Fibroblast of skin of abdomen (primary cell): ENCODE measurements around the gene CMBL.
"Not testable (repeated sequence)": the region's sequence is repeated elsewhere in the genome, so short reads cannot be mapped to it uniquely, and the experiment has no call there.

Source experiments
- DNase-seq: peaks from one replicate; pipeline ENCODE4 v3.0.0-alpha.2; 2013

The CMBL gene

DNA sequence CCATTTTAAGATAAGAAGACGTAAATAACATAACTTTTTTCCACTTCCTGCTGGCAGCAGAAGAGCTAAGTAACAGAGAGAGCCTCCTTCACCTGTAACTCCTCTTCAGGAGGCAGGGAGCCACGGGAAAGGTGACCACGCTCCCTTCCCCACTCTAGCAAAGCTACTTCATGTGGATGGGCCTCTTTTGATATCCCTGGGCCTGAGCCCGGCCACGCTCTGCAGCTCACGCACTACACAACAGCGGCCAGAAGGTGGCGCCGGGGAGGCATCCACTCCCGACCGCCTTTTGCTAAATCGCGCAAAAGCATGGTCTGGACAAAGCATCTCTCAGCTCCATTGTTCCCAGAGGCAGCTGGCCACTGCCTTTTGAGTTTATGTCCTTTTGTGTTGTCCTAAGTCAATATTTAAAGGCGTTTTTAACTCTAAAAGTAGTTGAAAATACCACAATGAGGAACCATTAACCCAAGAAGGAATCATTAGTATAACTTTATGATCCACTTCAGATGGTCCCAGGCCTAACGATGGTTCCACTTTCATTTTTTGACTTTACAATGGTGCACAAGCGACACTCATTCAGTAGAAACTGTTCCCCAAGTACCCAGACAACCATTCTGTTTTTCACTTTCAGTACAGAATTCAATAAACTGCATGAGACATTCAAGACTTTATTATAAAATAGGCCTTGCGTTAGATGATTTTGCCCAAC lies 23.6 kb downstream of the CMBL start:
- peak; percentile 73 for DNase-seq

DNA sequence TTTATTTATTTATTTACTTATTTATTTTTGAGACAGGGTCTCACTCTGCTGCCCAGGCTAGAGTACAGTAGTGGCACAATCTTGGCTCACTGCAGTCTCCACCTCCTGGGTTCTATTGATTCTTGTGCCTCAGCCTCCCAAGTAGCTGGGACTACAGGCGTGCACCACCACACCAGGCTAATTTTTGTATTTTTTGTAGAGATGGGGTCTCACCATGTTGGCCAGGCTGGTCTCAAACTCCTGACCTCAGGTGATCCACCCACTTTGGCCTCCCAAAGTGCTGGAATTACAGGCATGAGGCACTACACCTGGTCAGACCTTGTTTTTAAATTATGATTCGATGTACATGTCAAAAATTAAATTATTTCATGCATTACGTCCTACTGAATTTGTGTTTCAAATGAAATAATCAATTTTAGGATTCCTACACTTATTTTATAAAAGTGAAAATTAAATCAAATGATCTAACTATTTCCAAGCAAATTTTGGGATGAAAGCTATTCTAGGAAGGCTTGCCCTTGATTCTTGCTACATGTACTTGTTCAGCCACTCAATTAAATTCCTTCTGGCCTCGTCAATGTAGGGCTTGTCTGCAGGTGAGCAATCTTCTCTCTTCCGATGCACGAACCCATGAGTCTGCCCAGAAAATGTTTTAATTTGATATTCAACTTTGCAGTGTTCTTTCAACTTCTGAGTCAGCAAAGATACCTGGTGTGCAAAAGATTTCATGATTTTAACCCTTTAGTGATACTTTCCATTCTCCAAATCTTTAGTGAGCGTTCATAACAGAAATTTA lies 27.6 kb downstream of the CMBL start:
- no peak for DNase-seq

DNA sequence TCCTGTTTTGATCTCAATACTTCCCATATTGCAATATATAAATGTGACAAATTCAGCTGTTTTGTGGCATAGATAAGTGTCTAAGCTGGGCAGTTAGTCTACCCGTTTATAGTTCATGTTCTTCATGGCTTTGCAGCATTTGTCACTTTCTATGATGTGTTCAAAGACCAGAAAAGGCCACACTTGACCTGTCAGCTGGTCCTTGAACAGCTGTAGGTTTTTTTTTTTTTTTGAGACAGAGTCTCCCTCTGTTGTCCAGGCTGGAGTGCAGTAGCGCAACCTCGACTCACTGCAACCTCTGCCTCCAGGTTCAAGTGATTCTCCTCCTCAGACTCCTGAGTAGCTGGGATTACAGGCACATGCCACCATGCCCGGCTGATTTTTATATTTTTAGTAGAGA lies 28.4 kb downstream of the CMBL start:
- DNase-seq = no peak

DNA sequence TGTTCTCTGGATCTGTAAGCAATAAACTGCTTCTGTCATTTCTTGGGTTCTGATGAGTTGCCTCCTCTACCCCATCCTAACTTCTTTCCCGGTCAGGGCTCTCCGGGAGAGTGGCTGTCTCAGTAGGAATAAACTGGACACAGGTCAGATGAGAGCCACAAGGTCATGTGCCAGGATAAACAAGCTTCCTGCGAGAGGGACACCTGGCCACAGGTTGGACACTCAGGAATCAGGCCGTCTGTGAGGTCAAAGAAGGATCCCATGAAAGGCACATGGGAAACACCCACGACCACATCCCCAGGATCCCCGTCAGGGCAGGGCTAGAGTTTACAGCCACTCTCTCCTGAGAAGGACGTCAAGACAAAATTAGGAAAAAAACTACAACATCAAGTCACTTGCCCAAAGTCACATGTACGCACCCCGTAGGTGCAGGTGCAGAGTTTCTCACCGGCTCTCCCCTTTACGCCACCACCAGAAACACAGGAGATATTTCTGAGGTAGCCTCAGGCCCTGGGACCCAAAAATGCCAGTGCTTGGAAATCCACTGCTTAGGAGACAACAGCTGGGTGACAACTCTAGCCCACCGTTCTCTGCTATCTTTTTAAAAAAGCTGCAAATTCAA lies 28.9 kb downstream of the CMBL start:
- no peak for DNase-seq

DNA sequence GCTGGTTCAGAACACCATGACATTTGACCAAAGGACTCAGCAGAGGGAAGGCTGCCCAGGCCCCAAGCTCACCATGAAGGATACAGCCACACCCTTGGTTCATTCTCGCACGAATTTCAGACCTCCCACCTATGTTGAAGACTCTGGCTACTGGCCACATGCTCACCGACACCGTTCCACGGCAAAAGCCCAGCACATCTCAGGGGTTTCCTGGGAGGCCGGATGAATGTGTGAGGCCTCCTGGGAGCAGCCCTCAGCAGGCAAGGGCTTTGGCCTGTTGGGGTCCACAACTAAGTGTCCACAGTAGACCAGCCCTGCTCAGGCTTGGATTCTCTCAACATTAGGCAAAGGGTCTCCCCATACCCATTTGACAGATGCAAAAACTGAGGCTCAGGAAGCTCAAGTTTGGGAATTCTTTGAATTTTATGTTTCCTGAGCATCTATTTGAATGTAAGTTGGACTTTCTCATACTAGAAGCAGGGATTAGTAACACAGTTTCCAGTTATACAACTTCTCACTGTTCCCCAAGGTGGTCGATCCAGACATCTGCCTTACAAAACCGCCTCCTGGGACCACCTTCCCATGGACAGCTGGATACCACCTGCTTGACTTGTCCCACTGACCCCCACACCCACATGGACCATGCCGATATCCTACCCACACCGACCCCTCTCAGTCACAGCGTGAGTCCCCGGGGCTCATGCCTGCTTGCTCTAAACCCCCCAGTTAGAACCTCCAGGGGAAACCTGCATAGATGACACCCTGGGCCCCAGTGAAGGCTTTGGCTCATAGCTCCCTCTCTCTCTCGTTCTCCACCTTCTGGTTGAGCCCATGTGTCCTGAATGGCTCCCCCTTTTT lies 29.7 kb downstream of the CMBL start:
- DNase-seq = no peak

DNA sequence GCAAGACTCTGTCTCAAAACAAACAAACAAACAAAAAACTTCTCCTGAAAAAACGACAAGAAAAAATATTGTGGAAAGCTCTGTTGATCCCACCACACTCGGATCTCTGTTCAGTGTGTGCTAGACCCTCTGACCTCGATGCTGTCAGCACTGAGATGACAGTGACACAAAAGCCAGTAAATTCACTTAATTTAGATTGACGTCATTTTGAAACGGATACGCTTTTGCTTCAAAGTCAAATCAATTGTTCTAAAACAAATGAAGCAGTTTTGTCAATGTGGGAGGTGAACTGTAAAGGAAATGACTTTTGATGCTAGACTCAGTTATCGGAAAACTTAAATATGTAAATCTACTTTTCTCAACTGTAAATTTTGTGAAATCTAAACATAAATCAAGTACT lies 31.0 kb downstream of the CMBL start:
- no peak for DNase-seq

DNA sequence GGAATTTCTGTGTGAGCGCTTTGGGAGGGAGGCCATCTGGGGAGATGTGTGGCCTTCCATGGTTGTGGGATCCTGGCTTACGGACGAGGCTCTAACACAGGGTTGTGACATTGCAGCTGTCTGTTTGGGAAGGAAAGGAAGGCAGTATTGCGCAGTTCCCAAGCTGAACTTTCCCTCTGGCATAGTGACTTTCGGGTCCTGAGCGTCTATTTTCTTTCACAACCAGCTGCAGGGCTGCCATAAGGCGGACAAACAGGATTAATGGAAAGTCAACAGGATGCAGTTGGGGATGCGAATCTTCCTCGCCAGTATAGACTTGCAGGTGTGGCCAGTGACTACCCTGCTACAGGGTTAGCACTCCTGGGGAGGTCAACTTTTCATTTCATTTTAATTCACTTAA lies 31.7 kb downstream of the CMBL start:
- no peak for DNase-seq

DNA sequence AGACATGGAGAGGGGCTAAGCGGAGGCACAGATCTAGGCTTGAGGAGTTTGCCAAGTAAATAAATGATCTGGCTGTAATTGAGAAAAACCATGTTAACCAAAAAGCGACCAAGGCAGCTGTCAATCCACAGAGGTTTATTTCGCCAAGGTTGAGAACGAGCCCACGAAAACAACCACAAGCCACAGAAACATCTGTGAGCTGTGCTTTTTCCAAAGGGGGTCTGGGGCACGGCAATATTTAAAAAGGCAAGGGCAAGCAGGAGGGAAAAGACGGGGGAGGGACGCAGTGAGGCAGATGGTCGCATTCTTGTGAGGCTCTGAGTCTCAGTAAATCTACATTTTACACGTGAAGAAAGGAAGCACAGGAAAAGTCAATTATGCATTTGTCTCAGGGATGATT lies 32.2 kb downstream of the CMBL start:
- no peak for DNase-seq

DNA sequence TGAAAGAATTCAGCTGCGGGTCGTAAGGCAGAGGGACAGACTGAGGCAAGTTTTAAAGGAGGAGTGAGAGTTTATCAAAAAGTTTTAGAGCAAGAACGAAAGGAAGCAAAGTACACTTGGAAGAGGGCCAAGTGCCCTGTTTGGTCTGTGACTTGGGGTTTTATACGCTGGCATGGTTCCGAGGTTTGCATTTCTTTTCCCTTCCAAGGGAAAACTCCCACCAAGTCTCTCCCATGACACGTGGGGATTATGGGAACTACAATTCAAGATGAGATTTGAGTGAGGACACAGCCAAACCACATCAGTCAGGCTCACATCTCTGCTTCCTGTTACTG lies 34.9 kb downstream of the CMBL start:
- not testable (repeated sequence) for DNase-seq

DNA sequence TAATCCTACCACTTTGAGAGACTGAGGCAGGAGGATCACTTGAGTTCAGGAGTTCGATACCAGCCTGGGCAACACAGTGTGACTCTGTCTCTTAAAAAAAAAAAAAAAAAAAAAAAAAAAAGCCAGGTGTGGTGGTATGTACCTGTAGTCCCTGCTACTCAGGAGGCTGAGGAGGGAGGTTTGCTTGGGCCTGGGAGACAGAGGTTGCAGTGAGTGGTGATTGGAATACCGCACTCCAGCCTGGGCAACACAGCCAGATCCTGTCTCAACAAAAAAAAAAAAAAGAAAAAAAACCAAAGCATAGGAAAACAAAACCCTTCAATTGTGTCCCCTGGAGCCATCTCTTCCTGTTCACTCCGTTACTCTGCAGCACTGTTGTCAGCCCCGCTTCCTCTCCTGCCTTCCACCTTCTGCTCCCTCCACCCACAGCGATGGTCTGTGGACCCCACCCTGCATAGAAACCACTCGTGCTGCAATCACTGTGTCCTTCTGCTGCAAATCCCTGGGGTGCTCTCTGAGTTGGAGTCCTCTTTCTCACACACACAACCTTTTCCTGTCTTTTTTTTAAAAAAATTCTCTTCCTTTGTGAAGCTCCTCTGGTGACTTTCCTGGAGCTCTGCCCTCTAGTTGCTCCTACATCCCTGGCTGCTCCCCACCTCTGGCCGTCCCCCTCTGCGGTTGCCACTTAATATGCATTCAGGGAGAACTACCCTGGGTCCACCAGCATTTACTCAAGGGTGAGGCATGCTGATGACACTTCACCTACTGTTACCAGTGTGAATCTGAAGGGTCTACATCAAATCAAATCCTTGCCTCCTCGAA lies 35.4 kb downstream of the CMBL start:
- DNase-seq = no peak

DNA sequence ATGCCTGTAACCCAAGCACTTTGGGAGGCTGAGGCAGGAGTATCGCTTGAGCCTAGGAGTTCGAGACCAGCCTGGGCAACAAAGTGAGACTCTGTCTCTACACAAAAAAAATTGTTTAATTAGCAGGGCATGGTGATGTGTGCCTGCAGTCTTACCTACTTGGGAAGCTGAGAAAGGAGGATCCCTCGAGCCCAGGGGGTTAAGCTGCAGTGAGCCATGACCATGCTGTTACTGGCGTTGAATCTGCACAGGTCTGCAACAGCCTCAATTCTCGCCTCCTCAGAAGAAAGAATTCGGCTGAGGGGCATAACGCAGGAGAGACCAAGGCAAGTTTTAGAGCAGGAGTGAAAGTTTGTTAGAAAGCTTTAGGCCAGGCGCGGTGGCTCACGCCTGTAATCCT lies 39.6 kb downstream of the CMBL start:
- no peak for DNase-seq

DNA sequence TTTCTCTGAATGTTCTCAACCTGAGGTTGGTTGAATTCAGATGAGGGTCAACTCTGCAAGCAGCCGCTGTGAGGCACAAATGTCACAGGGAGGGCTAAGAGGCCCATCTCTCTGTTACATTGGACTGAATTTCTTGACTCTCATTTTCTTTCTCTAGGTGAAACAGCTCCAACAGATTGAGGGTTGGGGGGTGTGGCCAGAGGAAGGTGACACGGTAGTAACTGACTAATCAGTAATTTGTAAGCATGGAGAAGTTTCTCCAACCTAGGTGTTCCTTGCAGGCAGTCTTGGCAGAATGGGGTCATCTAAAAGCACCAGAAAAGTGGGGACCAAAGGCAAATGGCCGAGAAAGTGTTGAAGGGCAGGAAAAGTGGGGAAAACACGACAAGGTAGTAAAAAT lies 40.9 kb downstream of the CMBL start:
- DNase-seq = no peak

DNA sequence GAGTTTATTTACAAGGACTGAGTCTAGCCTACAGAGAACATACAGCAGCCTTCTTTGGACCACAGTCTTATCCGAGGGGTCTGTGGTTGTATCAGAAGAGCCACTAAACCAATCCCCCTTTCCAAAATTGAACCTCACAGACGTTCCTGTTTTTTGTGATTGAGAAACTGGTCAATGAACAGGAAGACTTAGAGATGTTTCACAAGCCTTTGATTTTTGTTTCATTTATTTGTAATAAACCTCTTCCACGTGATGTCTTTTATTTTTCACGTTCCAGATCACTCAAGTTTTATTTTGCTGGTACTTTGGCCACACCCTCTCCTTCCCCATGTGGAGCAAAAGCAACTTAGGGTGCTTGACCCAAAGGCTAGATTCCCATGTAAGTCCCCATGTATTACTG lies 41.6 kb downstream of the CMBL start:
- no peak for DNase-seq

DNA sequence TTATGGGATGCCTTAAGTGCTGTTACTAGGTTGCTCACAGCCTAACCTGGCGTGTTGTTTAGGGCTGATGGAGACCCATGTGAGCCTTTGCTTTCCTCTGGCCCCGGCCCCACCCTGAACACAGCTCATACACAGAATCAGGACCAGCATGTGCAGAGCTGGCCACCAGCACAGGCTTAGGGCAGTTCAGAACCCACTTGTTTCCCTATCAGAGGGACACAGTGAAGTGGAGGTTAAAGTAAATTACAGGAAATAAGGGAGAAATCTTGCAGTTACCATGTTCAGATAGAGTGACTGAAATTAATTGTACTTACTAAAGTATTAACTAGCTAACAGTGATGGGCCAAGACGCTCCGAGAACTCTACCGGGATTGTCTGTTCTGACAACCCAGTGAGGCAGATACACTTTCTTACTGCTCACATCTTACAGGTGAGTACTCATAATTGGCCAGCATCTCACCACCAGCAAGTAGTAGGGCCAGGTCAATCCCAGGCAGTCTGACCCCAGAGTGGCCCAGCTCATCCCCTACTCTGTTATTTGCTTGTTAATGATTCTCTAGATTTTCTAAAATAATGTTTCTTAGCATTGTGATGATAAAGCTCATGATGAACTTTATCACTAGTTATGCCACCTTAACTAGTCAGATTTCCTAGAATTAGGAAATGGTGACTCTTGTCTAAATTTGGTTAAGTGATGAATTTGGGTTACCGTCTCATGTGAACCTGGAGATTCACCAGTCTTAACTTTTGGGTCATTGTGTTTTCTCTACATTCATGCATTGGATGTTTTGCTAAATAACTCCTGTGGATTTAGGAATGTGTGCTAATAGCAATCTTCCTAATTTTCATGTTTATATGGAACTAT lies 42.2 kb downstream of the CMBL start:
- DNase-seq = no peak

DNA sequence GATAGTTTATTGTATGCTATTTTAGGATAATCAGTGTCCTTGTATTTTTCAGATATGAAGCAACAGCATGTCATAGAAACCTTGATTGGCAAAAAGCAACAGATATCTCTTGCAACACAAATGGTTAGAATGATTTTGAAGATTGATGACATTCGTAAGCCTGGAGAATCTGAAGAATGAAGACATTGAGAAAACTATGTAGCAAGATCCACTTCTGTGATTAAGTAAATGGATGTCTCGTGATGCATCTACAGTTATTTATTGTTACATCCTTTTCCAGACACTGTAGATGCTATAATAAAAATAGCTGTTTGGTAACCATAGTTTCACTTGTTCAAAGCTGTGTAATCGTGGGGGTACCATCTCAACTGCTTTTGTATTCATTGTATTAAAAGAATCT lies 43.1 kb downstream of the CMBL start:
- peak; percentile 59 for DNase-seq

DNA sequence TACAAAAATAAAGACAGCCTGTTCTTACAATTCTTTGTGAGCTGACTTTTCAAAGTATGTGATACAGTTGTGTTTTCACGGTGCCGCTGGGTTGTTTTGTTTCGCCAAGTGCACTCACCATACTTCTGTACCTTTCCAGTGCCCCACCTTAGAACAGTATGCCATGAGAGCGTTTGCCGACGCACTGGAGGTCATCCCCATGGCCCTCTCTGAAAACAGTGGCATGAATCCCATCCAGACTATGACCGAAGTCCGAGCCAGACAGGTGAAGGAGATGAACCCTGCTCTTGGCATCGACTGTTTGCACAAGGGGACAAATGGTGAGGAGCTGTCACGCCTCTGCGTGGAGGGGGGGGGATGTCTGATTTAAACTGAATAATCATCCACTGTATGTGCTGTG lies 44.7 kb downstream of the CMBL start:
- no peak for DNase-seq

DNA sequence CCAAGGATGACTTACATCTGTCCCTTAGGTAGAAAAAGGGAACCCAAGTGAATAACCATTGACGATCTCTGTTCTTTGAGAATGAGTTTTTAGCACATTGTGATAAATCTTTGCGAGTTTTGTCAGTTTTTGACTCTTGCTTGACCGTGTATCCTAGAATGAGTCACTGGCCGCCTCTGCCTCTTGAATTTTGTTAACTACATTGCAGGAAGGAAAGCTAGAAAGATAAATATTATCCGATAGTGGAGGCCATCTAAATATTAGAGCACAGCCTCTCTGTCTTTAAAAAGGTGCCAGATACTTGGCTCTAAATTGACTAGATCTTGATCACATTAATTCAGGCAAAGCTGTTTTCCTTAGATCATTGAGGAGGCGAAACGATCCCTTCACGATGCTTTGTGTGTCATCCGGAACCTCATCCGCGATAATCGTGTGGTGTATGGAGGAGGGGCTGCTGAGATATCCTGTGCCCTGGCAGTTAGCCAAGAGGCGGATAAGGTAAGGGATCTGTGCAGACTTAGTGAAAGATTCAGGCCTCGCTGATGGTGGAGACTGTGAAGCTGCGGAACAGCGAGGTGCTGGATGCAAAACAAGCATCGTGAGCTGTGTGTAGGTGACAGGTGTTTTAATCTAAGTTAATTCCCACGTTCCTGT lies 45.5 kb downstream of the CMBL start:
- DNase-seq = no peak

DNA sequence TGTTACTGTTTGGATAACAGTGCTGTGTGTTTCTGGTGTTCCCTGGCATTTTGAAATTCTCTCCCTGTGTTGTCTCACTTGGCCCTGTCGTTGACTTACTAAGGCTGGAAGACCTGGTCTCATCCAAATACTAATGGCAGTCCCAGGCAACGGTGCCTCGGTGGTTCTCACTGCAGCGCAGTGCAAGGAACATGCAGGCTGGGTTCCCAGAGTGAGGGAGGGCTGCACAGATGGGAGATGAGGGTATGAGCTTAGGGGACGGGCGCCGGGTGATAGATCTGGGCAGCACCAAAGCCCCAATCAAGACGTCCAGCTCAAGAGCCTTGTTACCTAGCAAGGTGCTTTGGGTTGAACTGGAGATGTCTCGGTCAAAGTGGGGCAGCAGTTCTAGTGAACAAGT lies 46.6 kb downstream of the CMBL start:
- DNase-seq = no peak

DNA sequence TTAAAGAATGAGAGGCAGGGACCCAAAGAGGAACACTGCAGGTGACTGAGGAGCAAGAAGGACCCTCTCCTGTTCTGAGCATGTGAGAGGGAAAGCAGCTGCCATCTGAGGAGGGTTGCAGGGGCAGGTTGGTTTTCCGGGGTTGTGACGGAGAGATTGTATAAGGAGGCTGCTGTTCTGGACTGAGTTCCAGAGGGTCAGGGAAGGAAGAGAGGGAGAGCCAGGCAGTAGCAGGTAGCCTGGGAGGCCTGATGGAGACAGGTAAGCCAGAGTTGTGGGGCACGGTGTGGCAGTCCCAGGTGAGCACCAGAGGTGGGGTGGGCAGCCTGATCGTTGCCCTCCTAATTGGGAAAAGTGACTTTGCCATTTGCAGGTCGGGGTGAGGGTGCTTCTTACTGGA lies 47.8 kb downstream of the CMBL start:
- no peak for DNase-seq

DNA sequence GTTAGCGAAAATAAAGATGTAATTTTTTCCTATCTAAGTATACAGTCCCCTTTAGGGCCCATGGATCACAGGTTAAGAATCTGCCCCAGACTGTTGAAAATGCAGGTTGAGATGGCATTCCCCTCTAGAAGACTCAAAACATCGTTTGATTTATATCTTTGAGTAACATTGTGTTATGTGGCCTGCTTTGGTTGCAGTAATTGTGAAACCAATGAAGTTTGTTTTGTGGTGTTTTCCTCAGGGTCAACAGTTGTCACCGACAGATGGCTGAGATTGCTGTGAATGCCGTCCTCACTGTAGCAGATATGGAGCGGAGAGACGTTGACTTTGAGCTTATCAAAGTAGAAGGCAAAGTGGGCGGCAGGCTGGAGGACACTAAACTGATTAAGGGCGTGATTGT lies 49.8 kb downstream of the CMBL start:
- DNase-seq = no peak

DNA sequence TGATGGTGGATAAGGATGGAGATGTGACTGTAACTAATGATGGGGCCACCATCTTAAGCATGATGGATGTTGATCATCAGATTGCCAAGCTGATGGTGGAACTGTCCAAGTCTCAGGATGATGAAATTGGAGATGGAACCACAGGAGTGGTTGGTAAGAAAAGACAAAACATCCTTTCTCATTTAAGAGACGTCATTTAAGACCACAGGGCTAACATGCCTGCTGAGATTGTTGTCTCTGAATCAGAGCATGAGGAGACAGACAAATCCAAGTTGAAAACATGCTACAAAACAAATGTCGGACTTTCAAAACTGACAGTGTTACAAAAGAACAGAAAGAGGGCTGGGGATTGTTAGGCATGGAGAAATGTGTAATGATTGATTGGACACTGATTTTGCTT lies 53.0 kb downstream of the CMBL start:
- DNase-seq = no peak
